ENCODE results near the gene TENT4A. TPM values are rescaled to one million over a fixed set of nuclear protein-coding genes. Genes with fewer than 3 reads are reported as not detected.

The TENT4A gene
- total and polyA plus RNA-seq, 2 of the 13 experiments (the other 11 are each of a cell fraction or from before 2014, with no cell fraction given): 6.3 to 13.3 TPM

DNA sequence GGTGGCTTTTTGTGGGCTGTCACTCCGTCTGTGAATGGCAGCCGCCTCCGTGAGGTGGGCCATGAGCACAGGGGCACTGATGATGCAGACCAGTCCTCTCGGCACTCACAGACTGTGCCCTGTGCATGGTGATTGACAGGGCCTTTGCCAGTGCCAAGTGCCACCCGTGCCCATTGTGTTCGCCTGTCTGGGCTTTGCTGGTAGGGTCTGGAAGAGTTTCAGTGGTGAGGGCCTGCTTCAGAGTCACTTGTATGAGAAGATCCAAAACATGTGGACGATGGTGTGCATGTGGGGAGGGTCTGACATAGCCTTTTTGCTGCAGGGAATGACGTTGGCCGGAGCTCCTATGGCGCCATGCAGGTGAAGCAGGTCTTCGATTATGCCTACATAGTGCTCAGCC, 34.9 kb downstream of the TENT4A start:
- H3K27ac ChIP-seq (ENCODE audit: extremely low read length, insufficient read depth, low read length): no peak overlapping the region
- no TSS peak for BruUV-seq (replicated peaks)
- no peaks in the 10 kb centered on the region for H3K4me1 ChIP-seq (ENCODE audit: insufficient read depth, low read length)
- POLR2A ChIA-PET: no interaction called here
- H3K4me2 ChIP-seq (ENCODE audit: low read depth, low read length): no peak overlapping the region
- no peak overlapping the region for H3K9ac ChIP-seq (ENCODE audit: insufficient read depth, low read depth, low read length)
- CTCF ChIA-PET (ENCODE audit: low intra/inter-chr PET ratio, low total read pairs): no interaction called here
- in situ Hi-C loops (cut with HindIII; ENCODE audit: extremely low pct_ligation_motif_present, low pct_unique_long_range_greater_than_20kb) (loop anchor here (25.0 kb wide), 1 partner anchor 361 kb away; the partner anchor contains the start of gene MED10), intact Hi-C loops (cut with micrococcal nuclease; ENCODE audit: unreplicated experiment) (loop anchor here (10.0 kb wide), 1 partner anchor 453 kb away; no protein-coding TSS in a partner anchor)
- no peaks in the 10 kb centered on the region for H3K9me3 ChIP-seq (ENCODE audit: low read length)
- DNase-seq (ENCODE audit: low spot score): no peak
- no peak overlapping the region for H2AFZ ChIP-seq (ENCODE audit: low read length)
- WGBS (ENCODE audit: low lambda C conversion rate): 93% methylated on average over 7 of the region's 11 CpGs
- FAIRE-seq: no peak
- peaks cover 33 to 79% of the 10 kb centered on the region in 2 experiments for H3K36me3 ChIP-seq (replicated peaks in 1 of 2; ENCODE audit: control insufficient read depth in 1 of 2, insufficient read depth in 2 of 2, low read length in 2 of 2)
- ATAC-seq: no peak
- no peaks in the 10 kb centered on the region for H3K27me3 ChIP-seq (ENCODE audit: control insufficient read depth in 1 of 2, insufficient read depth in 2 of 2, low read length in 2 of 2)
- H3K4me3 ChIP-seq (replicated peaks in 1 of 3; ENCODE audit: insufficient read depth in 1 of 3, low read depth in 2 of 3, low read length in 3 of 3): no peak overlapping the region
- H4K20me1 ChIP-seq (ENCODE audit: insufficient read depth, low read length): peaks cover 6% of the 10 kb centered on the region
- TF ChIP-seq RFXANK (CRISPR knock-in tag; IDR thresholded peaks at IDR 0.05) (no peak), RFXAP (CRISPR knock-in tag; IDR thresholded peaks at IDR 0.05; ENCODE audit: borderline replicate concordance) (no peak), SMARCC2 (IDR thresholded peaks at IDR 0.05) (no peak), RFX3 (CRISPR knock-in tag; IDR thresholded peaks at IDR 0.05) (no peak), TSC22D2 (CRISPR knock-in tag; IDR thresholded peaks at IDR 0.05; ENCODE audit: borderline replicate concordance) (no peak), MATR3 (CRISPR knock-in tag; IDR thresholded peaks at IDR 0.05) (no peak), ZBTB38 (CRISPR knock-in tag; IDR thresholded peaks at IDR 0.05) (no peak), ZBTB8A (CRISPR knock-in tag; IDR thresholded peaks at IDR 0.05; ENCODE audit: borderline replicate concordance, low read depth) (no peak), ZNF776 (CRISPR knock-in tag; IDR thresholded peaks at IDR 0.05) (no peak), GTF3A (CRISPR knock-in tag; conservative IDR thresholded peaks at IDR 0.05) (no peak)
- TF ChIP-seq, protein P1, sequence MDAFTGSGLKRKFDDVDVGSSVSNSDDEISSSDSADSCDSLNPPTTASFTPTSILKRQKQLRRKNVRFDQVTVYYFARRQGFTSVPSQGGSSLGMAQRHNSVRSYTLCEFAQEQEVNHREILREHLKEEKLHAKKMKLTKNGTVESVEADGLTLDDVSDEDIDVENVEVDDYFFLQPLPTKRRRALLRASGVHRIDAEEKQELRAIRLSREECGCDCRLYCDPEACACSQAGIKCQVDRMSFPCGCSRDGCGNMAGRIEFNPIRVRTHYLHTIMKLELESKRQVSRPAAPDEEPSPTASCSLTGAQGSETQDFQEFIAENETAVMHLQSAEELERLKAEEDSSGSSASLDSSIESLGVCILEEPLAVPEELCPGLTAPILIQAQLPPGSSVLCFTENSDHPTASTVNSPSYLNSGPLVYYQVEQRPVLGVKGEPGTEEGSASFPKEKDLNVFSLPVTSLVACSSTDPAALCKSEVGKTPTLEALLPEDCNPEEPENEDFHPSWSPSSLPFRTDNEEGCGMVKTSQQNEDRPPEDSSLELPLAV (CRISPR knock-in tag; conservative IDR thresholded peaks at IDR 0.05; ENCODE audit: low read depth): no peak
- TF ChIP-seq, protein P2, sequence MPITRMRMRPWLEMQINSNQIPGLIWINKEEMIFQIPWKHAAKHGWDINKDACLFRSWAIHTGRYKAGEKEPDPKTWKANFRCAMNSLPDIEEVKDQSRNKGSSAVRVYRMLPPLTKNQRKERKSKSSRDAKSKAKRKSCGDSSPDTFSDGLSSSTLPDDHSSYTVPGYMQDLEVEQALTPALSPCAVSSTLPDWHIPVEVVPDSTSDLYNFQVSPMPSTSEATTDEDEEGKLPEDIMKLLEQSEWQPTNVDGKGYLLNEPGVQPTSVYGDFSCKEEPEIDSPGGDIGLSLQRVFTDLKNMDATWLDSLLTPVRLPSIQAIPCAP (CRISPR knock-in tag; IDR thresholded peaks at IDR 0.05; ENCODE audit: low read depth): no peak
- peaks cover 12% of the 10 kb centered on the region for H3K79me2 ChIP-seq (ENCODE audit: insufficient read depth, low read length)

Measured in HepG2 (cell line).